HFF-Myc (cell line): ENCODE results near the gene EPB41L4A.
"Not testable (repeated sequence)": the region's sequence is repeated elsewhere in the genome, so short reads cannot be mapped to it uniquely, and the experiment has no call there.

ENCODE experiments used
- DNase-seq: peaks from one replicate; pipeline ENCODE4 v3.0.0-alpha.2; 2011; ENCODE audit warnings: low read depth; ENCODE audit errors: extremely low read depth
- H3K4me3 ChIP-seq: replicated peaks from 2 replicates; pipeline ENCODE4 v1.5.1; 2011; ENCODE audit warnings: low read depth, mild to moderate bottlenecking, control low read depth, low read length
- CTCF ChIP-seq: IDR thresholded peaks from 2 replicates; pipeline ENCODE4 v1.5.1; 2012; ENCODE audit warnings: mild to moderate bottlenecking, low read depth, low read length, control low read depth; ENCODE audit errors: missing control alignments

The EPB41L4A gene

GRCh38 chr5:112221128-112221527 lies 197.9 kb downstream of the EPB41L4A start:
- H3K4me3 ChIP-seq: no peak overlapping the region
- no peak for DNase-seq
- TF ChIP-seq CTCF: no peak

DNA sequence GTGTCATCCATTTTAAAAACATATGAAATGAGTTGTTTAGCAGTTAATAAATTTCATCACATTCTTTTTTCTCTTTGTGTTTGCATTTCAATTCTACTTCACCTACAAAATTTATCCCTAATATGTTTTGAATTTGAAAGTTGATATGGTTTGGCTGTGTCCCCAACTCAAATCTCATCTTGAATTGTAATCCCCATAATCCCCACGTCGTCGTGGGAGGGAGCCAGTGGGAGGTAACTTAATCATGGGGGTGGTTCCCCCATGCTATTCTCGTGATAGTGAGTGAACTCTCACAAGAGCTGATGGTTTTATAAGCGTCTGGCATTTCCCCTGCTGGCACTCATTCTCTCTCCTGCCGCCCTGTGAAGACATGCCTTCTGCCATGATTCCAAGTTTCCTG lies 200.1 kb downstream of the EPB41L4A start:
- no peak overlapping the region for H3K4me3 ChIP-seq
- no peak for TF ChIP-seq CTCF
- no peak for DNase-seq

DNA sequence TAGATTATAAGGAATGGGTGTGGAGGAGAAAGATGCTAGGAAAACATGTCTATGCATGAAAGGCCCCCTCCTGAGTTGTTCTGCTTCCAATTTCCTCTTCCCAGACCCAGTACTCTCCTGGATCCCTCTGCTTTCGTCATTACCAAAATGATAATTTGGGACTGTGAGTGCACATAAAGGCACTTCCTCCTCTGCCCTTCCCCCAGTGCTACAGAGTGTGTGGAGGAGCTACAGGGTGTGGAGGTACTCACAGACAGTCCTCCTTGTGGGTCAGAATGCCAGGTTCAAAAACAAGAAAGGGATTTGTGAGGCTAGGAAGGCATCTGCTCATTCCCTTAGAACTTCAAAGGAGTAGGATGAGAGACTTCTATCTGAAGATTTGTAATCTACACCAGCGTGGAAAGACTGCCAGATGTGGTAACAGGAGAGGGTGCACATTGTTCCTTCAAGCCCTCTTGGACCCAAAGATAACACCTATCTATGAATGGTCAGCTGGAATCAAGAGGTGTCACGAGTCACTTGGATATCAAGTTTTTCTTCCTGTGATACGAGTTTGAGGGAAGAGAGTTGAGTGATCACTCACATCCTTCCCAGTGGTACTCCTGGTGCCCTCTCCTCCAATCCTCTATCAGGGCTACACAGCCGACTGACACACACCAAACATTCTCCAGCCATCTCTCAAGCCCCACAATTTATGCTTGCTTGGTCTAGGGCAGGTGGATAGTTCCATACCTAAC lies 201.1 kb downstream of the EPB41L4A start:
- no peak overlapping the region for H3K4me3 ChIP-seq
- TF ChIP-seq CTCF: no peak
- no peak for DNase-seq

DNA sequence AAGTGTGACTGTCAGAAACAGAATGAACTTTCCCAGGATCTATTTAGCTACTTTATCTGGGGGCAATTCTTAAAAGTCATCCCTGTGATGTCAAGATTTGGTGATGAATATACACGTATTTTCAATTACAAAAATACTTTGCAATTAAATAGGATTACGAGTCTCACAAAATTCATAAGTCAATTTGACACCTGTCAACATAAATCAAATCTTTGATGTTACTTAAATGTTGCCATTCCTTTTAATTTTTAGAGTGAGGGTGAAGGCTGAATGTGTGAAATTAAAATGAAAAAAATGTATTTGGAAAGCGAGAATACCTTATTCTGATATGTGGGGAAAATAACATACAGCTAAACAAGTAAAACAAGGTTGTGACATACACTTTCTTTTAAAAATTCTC lies 202.9 kb downstream of the EPB41L4A start:
- no peak for TF ChIP-seq CTCF
- H3K4me3 ChIP-seq: no peak overlapping the region
- no peak for DNase-seq

DNA sequence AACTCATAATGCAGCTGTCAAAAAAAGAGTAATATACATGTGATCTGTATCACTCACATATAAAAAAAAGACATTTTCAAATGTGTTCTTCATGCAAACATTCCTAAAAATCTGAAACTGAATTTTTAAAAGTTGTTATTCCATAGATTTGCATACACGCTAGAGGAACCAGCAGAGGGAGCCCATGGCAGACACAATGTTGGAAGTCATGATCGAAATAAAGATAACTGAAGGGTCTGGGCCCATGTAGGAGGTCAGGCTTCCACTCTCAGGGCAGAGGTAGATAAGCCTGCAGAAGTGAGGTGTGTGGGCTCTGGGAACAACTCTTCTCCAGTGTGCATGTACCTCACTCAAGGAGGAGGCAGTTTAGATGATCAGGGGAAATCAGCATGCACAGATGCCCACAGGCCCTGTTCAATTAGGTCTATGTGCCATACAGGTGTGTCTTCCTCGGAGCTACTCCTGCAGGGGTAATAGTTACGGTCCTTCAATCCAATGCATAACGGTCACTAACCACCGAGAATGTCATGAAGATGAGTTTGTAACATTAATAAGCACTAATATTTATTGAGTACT lies 208.6 kb downstream of the EPB41L4A start:
- no peak overlapping the region for H3K4me3 ChIP-seq
- DNase-seq: peak; percentile 9
- peak; percentile 70 for TF ChIP-seq CTCF

- no peak for TF ChIP-seq CTCF
- no peak for DNase-seq
- no peak overlapping the region for H3K4me3 ChIP-seq
Measured at GRCh38 chr5:112208699-112209615, 210.1 kb downstream of the EPB41L4A start.

DNA sequence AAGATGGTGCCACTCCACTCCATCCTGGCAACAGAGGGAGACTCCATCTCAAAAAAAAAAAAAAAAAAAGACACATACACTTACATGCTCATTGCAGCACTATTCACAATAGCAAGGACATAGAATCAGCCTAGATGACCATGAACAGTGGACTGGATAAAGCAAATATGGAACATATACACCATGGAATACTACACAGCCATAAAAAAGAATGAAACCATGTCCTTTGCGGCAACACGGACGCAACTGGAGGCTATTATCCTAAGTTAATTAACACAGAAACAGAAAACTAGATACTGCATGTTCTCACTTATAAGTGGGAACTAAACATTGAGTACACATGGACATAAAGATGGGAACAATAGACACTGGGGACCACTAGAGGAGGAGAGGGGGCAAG lies 210.9 kb downstream of the EPB41L4A start:
- DNase-seq, H3K4me3 ChIP-seq: not testable (repeated sequence)
